Liver (tissue), 9 donors: ENCODE measurements around the gene CELF4. TPM values are rescaled to one million over a fixed set of nuclear protein-coding genes. Genes with fewer than 3 reads are reported as not detected.

ENCODE experiments used
- DNase-seq: peaks from one replicate; pipeline ENCODE4 v3.0.0-alpha.2; 2017; ENCODE audit warnings: low spot score
- H3K27ac ChIP-seq, 2 donors: one replicate each; pipeline ENCODE4 v1.7.0; 2013; ENCODE audit warnings: inconsistent platforms in 2 of 2, low read length in 2 of 2, control low read depth in 1 of 2, low read depth in 1 of 2, mild to moderate bottlenecking in 1 of 2
- H3K27me3 ChIP-seq, 4 donors: one replicate each; pipeline versions ENCODE4 v1.6.1 to v1.7.0; 2013; ENCODE audit warnings: low read length in 3 of 4, inconsistent platforms in 1 of 4, mild to moderate bottlenecking in 1 of 4, moderate library complexity in 1 of 4; ENCODE audit not compliant: control insufficient read depth in 4 of 4, insufficient read depth in 4 of 4
- H3K36me3 ChIP-seq, 4 donors: one replicate each; pipeline versions ENCODE4 v1.6.1 to v1.7.0; 2013; ENCODE audit warnings: low read length in 3 of 4, mild to moderate bottlenecking in 3 of 4, low read depth in 1 of 4, moderate library complexity in 1 of 4; ENCODE audit not compliant: control insufficient read depth in 4 of 4, insufficient read depth in 3 of 4
- H3K4me1 ChIP-seq, 4 donors: one replicate each; pipeline versions ENCODE4 v1.6.1 to v1.7.0; 2013; ENCODE audit warnings: low read length in 3 of 4, mild to moderate bottlenecking in 3 of 4, moderate library complexity in 1 of 4; ENCODE audit not compliant: control insufficient read depth in 4 of 4, insufficient read depth in 4 of 4
- H3K4me3 ChIP-seq, 3 donors: one replicate each; pipeline versions ENCODE4 v1.6.1 to v1.7.0; 2013; ENCODE audit warnings: low read length in 3 of 3, control low read depth in 1 of 3, low read depth in 1 of 3, mild to moderate bottlenecking in 1 of 3
- H3K9ac ChIP-seq, 2 donors: one replicate each; pipeline ENCODE4 v1.7.0; 2013; ENCODE audit warnings: low read length in 2 of 2, mild to moderate bottlenecking in 2 of 2, moderate library complexity in 2 of 2, control low read depth in 1 of 2, low read depth in 1 of 2
- H3K9me3 ChIP-seq, 4 donors: one replicate each; pipeline versions ENCODE4 v1.6.1 to v1.7.0; 2013; ENCODE audit warnings: low read length in 3 of 4; ENCODE audit not compliant: control insufficient read depth in 4 of 4
- EGR1 ChIP-seq, 2 donors: IDR thresholded peaks; 2 replicates each; pipeline ENCODE4 v1.6.1; 2016 to 2018; ENCODE audit warnings: antibody characterized with exemption in 2 of 2, low read depth in 2 of 2
- FOXA1 ChIP-seq: IDR thresholded peaks from 2 replicates; pipeline ENCODE4 v1.6.1; 2016; ENCODE audit warnings: antibody characterized with exemption
- GABPA ChIP-seq, 2 donors: IDR thresholded peaks in 1 of 2; conservative IDR thresholded peaks in 1 of 2; 2 replicates each; pipeline ENCODE4 v1.6.1; 2016; ENCODE audit warnings: antibody characterized with exemption in 2 of 2, mild to moderate bottlenecking in 1 of 2, moderate library complexity in 1 of 2
- HNF4A ChIP-seq, 2 donors: conservative IDR thresholded peaks; 2 replicates each; pipeline ENCODE4 v1.6.1; 2016; ENCODE audit warnings: antibody characterized with exemption in 2 of 2, mild to moderate bottlenecking in 2 of 2
- HNF4G ChIP-seq: IDR thresholded peaks from 2 replicates; pipeline ENCODE4 v1.6.1; 2016; ENCODE audit warnings: antibody characterized with exemption
- JUND ChIP-seq, 2 donors: IDR thresholded peaks; 2 replicates each; pipeline ENCODE4 v1.6.1; 2016; ENCODE audit warnings: antibody characterized with exemption in 2 of 2
- NR2F2 ChIP-seq: IDR thresholded peaks from 2 replicates; pipeline ENCODE4 v1.6.1; 2016; ENCODE audit warnings: antibody characterized with exemption
- RAD21 ChIP-seq, 2 donors: IDR thresholded peaks; 2 replicates each; pipeline ENCODE4 v1.6.1; 2016; ENCODE audit warnings: antibody characterized with exemption in 2 of 2, mild to moderate bottlenecking in 2 of 2
- SP1 ChIP-seq: IDR thresholded peaks from 2 replicates; pipeline ENCODE4 v1.6.1; 2018; ENCODE audit warnings: antibody characterized with exemption, mild to moderate bottlenecking
- TAF1 ChIP-seq: conservative IDR thresholded peaks from 2 replicates; pipeline ENCODE4 v1.6.1; 2016; ENCODE audit warnings: antibody characterized with exemption, mild to moderate bottlenecking
- YY1 ChIP-seq: IDR thresholded peaks from 2 replicates; pipeline ENCODE4 v1.6.1; 2016; ENCODE audit warnings: antibody characterized with exemption, mild to moderate bottlenecking
- WGBS: extraction: QIAGEN DNeasy Blood & Tissue Kit; methylation state at CpG from one replicate; pipeline ENCODE4 v1.1.7; 2013; 5-methylcytosine and 5-hydroxymethylcytosine counted together
- polyA plus RNA-seq, 2 donors: library from polyadenylated mRNA; stranded (reverse) in 1 of 2; unstranded in 1 of 2; fragments of 200-250 nt in 1 of 2; fragments of >200 nt in 1 of 2; fragmentation: Nextera tagmentation in 1 of 2; extraction: Ambion mirVana in 1 of 2; gene quantifications; one replicate each; pipeline versions ENCODE4 v1.2.1 to v1.2.3, GENCODE V29; 2013 to 2015
- total RNA-seq, 2 donors: library from RNA; depleted of rRNA; stranded (reverse); fragments of >200 nt; gene quantifications; one replicate each; pipeline ENCODE4 v1.2.3, GENCODE V29; 2014
- TF ChIP-seq, protein P1 (sequence below): IDR thresholded peaks from 2 replicates; pipeline ENCODE4 v1.6.1; 2016; ENCODE audit warnings: antibody characterized with exemption, mild to moderate bottlenecking
- TF ChIP-seq, protein P2 (sequence below): IDR thresholded peaks from 2 replicates; pipeline ENCODE4 v1.6.1; 2016; ENCODE audit warnings: antibody characterized with exemption
- TF ChIP-seq, protein P3 (sequence below): fragments of 150-350 bp; IDR thresholded peaks from 2 replicates; pipeline ENCODE4 v1.5.1; 2017; ENCODE audit warnings: improper control_type of control experiment, low read depth, low read length; ENCODE audit not compliant: missing input control
- donor health status: healthy.
- donor health status: healthy.
- donor health status: healthy.
- donor health status: healthy.
- donor health status: healthy.

The CELF4 gene
- total and polyA plus RNA-seq, 4 donors: 0.08 to 0.28 (median 0.21) TPM; not detected in 1

DNA sequence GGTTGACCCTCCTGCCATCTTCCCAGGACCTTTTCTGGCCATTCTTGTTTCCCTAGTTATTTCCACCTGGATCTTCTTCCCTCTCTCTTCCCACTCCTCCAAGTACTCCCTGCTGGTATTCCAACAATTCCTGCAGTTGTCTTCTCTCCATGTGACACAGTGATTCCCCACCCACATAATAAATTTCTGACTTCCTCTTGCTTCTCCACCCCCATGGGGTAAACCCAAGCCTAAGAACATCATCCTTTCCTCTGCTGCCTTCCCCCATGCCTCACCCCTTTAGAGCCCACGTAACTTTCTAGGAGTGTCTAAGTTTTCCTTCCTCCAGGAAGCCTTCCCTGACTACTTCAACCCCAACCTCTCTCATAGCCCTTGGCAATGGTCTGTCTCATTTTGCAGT is 72.6 kb downstream of the CELF4 start (continued):
- TF ChIP-seq, protein P1, sequence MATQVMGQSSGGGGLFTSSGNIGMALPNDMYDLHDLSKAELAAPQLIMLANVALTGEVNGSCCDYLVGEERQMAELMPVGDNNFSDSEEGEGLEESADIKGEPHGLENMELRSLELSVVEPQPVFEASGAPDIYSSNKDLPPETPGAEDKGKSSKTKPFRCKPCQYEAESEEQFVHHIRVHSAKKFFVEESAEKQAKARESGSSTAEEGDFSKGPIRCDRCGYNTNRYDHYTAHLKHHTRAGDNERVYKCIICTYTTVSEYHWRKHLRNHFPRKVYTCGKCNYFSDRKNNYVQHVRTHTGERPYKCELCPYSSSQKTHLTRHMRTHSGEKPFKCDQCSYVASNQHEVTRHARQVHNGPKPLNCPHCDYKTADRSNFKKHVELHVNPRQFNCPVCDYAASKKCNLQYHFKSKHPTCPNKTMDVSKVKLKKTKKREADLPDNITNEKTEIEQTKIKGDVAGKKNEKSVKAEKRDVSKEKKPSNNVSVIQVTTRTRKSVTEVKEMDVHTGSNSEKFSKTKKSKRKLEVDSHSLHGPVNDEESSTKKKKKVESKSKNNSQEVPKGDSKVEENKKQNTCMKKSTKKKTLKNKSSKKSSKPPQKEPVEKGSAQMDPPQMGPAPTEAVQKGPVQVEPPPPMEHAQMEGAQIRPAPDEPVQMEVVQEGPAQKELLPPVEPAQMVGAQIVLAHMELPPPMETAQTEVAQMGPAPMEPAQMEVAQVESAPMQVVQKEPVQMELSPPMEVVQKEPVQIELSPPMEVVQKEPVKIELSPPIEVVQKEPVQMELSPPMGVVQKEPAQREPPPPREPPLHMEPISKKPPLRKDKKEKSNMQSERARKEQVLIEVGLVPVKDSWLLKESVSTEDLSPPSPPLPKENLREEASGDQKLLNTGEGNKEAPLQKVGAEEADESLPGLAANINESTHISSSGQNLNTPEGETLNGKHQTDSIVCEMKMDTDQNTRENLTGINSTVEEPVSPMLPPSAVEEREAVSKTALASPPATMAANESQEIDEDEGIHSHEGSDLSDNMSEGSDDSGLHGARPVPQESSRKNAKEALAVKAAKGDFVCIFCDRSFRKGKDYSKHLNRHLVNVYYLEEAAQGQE: no peak
- no peak for TF ChIP-seq SP1
- no peak for TF ChIP-seq GABPA (IDR thresholded peaks at IDR 0.05 in 1 of 2, conservative IDR thresholded peaks at IDR 0.05 in 1 of 2)
- no peak for TF ChIP-seq TAF1
- no peak for TF ChIP-seq FOXA1

DNA sequence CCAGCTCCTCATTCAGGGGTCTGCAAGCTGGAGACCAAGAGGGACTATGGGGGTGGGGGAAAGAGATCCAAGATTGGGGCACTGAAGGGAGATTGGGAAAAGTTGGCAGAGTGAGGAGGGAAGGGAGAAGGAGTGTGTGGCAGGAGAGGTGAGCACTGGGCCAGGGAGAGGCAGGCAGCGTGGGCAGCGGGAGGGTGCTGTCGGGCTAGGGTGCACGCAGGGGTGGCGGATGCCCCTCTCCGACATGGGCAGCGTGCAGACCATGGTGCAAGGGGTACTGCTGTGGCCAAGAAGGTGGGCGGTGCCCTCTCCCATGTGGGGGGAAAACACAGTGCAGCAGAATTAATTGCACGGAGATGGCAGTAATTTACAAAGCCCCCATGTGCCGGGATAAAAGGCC is 74.1 kb downstream of the CELF4 start:
- H3K4me1 ChIP-seq: peaks cover 0 to 9% (median 0%) of the 10 kb centered on the region in 4 donors
- H3K36me3 ChIP-seq: no peaks in the 10 kb centered on the region
- no peaks in the 10 kb centered on the region for H3K9me3 ChIP-seq
- 80% methylated on average over 10 of the region's 10 CpGs for WGBS
- DNase-seq: no peak
- H3K9ac ChIP-seq: no peak overlapping the region
- H3K27me3 ChIP-seq: peaks cover 0 to 5% (median under 1%) of the 10 kb centered on the region in 4 donors
- no peak overlapping the region for H3K27ac ChIP-seq
- no peak overlapping the region for H3K4me3 ChIP-seq
- TF ChIP-seq, protein P1: no peak
- TF ChIP-seq NR2F2 (no peak), HNF4G (no peak), JUND (IDR thresholded peaks at IDR 0.05) (no peak), HNF4A (conservative IDR thresholded peaks at IDR 0.05) (no peak), YY1 (no peak), EGR1 (IDR thresholded peaks at IDR 0.05; ENCODE audit: low read depth in 2 of 2) (no peak)
- TF ChIP-seq, protein P2, sequence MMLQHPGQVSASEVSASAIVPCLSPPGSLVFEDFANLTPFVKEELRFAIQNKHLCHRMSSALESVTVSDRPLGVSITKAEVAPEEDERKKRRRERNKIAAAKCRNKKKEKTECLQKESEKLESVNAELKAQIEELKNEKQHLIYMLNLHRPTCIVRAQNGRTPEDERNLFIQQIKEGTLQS: no peak

DNA sequence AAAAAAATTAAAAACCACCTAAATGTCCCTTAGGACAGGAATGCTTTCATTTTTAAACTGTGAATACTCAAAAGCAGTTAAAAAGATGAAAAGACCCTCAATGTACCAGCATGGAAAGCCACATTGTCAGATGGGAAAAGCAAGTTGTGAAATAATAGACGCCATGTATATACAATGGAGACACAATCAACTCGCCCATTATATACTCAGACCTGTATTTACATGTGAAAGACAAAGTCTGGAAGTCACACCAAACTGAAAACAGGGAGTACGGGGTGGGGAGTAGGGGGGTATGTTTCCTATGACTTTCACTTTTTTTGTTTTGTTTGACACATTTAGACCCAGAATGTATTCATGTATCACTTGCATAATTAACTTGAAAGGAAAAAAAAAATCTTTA is 75.6 kb downstream of the CELF4 start:
- WGBS: 51% methylated on average over 3 of the region's 3 CpGs
- Histone ChIP-seq H3K4me3 (no peak overlapping the region), H3K4me1 (peaks cover 0 to 15% (median under 1%) of the 10 kb centered on the region in 4 donors), H3K27me3 (peaks cover 0 to 10% (median 3%) of the 10 kb centered on the region in 4 donors), H3K36me3 (no peaks in the 10 kb centered on the region), H3K9me3 (no peaks in the 10 kb centered on the region), H3K9ac (no peak overlapping the region), H3K27ac (no peak overlapping the region)
- no peak for DNase-seq
- TF ChIP-seq RAD21 (IDR thresholded peaks at IDR 0.05) (no peak), EGR1 (IDR thresholded peaks at IDR 0.05; ENCODE audit: low read depth in 2 of 2) (no peak), GABPA (IDR thresholded peaks at IDR 0.05 in 1 of 2, conservative IDR thresholded peaks at IDR 0.05 in 1 of 2) (no peak), FOXA1 (no peak), JUND (IDR thresholded peaks at IDR 0.05) (no peak), TAF1 (no peak), HNF4A (conservative IDR thresholded peaks at IDR 0.05) (no peak)
- TF ChIP-seq, protein P1: no peak
- TF ChIP-seq, protein P3, sequence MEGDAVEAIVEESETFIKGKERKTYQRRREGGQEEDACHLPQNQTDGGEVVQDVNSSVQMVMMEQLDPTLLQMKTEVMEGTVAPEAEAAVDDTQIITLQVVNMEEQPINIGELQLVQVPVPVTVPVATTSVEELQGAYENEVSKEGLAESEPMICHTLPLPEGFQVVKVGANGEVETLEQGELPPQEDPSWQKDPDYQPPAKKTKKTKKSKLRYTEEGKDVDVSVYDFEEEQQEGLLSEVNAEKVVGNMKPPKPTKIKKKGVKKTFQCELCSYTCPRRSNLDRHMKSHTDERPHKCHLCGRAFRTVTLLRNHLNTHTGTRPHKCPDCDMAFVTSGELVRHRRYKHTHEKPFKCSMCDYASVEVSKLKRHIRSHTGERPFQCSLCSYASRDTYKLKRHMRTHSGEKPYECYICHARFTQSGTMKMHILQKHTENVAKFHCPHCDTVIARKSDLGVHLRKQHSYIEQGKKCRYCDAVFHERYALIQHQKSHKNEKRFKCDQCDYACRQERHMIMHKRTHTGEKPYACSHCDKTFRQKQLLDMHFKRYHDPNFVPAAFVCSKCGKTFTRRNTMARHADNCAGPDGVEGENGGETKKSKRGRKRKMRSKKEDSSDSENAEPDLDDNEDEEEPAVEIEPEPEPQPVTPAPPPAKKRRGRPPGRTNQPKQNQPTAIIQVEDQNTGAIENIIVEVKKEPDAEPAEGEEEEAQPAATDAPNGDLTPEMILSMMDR: no peak
